Measurements from ENCODE around the gene MAPKBP1. TPM values are rescaled to one million over a fixed set of nuclear protein-coding genes. Genes with fewer than 3 reads are reported as not detected.

Gene MAPKBP1
- total RNA-seq, 3 donors from 2014 or later = 11.5 to 29.3 (median 24.3) TPM

DNA sequence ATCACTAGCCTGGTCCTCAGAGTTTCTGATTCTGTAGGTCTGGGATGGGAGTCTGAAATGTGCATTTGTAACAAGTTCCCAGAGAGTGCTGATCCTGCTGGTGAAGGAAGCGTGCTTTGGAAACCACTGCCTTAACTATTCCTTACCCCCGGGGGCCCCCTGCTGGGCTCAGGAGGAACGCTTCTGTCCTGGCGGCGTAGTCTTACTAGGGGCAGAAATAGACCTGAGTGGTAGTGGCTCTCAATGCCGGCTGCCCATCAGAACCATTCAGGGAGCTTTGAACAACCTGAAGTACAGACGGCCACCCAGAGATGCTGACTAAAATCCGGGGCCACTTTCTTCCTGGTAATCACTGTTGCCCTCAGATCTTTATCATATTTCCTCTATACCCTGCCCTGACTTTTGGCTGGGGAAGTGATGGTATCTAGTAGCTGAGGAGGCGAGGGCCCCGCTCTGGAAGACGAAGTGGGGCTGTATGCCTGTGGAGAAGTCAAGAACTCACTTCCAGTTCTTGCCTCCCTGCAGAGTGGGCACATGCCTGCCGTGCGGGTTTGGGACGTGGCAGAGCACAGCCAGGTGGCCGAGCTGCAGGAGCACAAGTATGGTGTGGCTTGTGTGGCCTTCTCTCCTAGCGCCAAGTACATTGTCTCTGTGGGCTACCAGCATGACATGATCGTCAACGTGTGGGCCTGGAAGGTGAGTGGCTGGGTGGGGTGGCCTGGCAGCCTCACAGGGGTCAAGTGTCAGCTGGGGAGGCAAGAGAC lies 37.3 kb downstream of the MAPKBP1 start:
- Histone ChIP-seq H3K36me3 (peaks cover 12% of the 10 kb centered on the region), H3K27me3 (no peaks in the 10 kb centered on the region), H3K4me3 (no peak overlapping the region), H3K4me1 (no peaks in the 10 kb centered on the region), H3K27ac (no peak overlapping the region), H3K9me3 (no peaks in the 10 kb centered on the region)
- DNase-seq (ENCODE audit: low spot score in 2 of 2) = peak; percentile 75 to 84
- TF ChIP-seq, protein P1, sequence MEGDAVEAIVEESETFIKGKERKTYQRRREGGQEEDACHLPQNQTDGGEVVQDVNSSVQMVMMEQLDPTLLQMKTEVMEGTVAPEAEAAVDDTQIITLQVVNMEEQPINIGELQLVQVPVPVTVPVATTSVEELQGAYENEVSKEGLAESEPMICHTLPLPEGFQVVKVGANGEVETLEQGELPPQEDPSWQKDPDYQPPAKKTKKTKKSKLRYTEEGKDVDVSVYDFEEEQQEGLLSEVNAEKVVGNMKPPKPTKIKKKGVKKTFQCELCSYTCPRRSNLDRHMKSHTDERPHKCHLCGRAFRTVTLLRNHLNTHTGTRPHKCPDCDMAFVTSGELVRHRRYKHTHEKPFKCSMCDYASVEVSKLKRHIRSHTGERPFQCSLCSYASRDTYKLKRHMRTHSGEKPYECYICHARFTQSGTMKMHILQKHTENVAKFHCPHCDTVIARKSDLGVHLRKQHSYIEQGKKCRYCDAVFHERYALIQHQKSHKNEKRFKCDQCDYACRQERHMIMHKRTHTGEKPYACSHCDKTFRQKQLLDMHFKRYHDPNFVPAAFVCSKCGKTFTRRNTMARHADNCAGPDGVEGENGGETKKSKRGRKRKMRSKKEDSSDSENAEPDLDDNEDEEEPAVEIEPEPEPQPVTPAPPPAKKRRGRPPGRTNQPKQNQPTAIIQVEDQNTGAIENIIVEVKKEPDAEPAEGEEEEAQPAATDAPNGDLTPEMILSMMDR (IDR thresholded peaks at IDR 0.05) = peak; percentile 83 to 91 (median 89)
- no peak for TF ChIP-seq POLR2A (IDR thresholded peaks at IDR 0.05)
- TF ChIP-seq POLR2AphosphoS5 (IDR thresholded peaks at IDR 0.05) = peak in 1 of 3 donors; percentile 25
- intact Hi-C loops (cut with DNase I; ENCODE audit: low total_unique reads) = no loop called here

DNA sequence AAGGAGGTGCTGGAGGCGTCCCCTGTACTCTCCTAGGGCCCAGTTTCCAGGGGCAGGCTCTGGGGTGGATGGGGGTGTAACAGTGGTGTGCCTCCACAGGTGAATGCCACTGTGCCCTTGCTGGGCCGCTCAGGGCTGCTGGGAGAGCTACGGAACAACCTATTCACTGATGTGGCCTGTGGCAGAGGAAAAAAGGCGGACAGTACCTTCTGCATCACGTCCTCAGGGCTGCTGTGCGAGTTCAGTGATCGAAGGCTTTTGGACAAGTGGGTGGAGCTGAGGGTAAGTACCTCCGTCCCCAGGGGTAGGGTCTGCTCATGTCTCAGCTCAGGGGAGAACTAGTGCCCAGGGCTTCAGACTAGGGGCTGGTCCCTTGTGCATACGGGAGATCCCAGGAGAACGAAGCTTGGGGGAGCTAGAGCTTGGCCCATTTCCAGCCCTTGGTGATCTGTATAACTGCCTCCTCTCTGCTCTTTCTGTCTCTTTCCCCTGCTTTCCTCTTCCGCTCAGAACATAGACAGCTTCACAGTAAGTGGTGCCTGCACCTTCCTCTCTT lies 38.6 kb downstream of the MAPKBP1 start:
- Histone ChIP-seq H3K27me3 (no peaks in the 10 kb centered on the region), H3K4me1 (no peaks in the 10 kb centered on the region), H3K36me3 (peaks cover 12% of the 10 kb centered on the region), H3K4me3 (no peak overlapping the region), H3K27ac (no peak overlapping the region), H3K9me3 (no peaks in the 10 kb centered on the region)
- no peak for TF ChIP-seq POLR2A (IDR thresholded peaks at IDR 0.05)
- TF ChIP-seq, protein P1 (IDR thresholded peaks at IDR 0.05) = no peak
- no peak for TF ChIP-seq POLR2AphosphoS5 (IDR thresholded peaks at IDR 0.05)
- no peak for DNase-seq (ENCODE audit: low spot score in 2 of 2)
- intact Hi-C loops (cut with DNase I; ENCODE audit: low total_unique reads) = no loop called here

DNA sequence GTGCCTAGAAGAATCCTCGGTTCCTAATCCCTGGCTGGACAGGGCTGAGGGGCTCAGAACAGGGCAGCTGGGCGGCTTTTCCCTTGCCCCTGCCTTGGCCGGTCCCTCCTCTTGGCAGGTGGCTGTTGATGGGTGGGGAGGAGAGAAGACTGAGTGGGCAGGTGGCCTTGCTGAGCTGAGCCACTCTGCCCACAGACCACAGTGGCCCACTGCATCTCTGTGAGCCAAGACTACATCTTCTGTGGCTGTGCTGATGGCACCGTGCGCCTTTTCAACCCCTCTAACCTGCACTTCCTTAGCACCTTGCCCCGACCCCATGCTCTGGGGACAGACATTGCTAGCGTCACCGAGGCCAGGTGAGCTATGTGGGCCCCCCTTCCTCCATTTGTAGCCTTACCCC lies 39.1 kb downstream of the MAPKBP1 start:
- Histone ChIP-seq H3K36me3 (peaks cover 12% of the 10 kb centered on the region), H3K9me3 (no peaks in the 10 kb centered on the region), H3K27me3 (no peaks in the 10 kb centered on the region), H3K27ac (no peak overlapping the region), H3K4me3 (no peak overlapping the region), H3K4me1 (no peaks in the 10 kb centered on the region)
- intact Hi-C loops (cut with DNase I; ENCODE audit: low total_unique reads) = no loop called here
- TF ChIP-seq, protein P1 (IDR thresholded peaks at IDR 0.05) = no peak
- no peak for TF ChIP-seq POLR2AphosphoS5 (IDR thresholded peaks at IDR 0.05)
- TF ChIP-seq POLR2A (IDR thresholded peaks at IDR 0.05) = no peak
- DNase-seq (ENCODE audit: low spot score in 2 of 2) = no peak

DNA sequence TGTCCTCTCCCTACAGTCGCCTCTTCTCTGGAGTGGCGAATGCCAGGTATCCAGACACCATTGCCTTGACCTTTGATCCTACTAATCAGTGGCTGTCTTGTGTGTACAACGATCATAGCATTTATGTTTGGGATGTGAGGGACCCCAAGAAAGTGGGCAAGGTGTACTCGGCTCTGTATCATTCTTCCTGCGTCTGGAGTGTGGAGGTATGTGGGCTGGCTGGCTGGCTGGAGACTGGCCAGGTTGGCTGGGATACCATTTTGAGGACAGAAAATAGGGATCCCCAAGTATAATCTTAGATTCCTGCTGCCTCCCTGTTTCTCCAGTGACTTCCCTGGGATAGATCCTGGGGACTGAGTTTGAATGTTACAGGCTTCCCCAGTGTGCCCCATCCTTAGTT lies 40.2 kb downstream of the MAPKBP1 start:
- Histone ChIP-seq H3K27me3 (no peaks in the 10 kb centered on the region), H3K4me1 (no peaks in the 10 kb centered on the region), H3K27ac (no peak overlapping the region), H3K4me3 (no peak overlapping the region), H3K9me3 (no peaks in the 10 kb centered on the region), H3K36me3 (peaks cover 12% of the 10 kb centered on the region)
- no peak for DNase-seq (ENCODE audit: low spot score in 2 of 2)
- intact Hi-C loops (cut with DNase I; ENCODE audit: low total_unique reads) = no loop called here
- no peak for TF ChIP-seq POLR2AphosphoS5 (IDR thresholded peaks at IDR 0.05)
- TF ChIP-seq POLR2A (IDR thresholded peaks at IDR 0.05) = no peak
- TF ChIP-seq, protein P1 (IDR thresholded peaks at IDR 0.05) = no peak

DNA sequence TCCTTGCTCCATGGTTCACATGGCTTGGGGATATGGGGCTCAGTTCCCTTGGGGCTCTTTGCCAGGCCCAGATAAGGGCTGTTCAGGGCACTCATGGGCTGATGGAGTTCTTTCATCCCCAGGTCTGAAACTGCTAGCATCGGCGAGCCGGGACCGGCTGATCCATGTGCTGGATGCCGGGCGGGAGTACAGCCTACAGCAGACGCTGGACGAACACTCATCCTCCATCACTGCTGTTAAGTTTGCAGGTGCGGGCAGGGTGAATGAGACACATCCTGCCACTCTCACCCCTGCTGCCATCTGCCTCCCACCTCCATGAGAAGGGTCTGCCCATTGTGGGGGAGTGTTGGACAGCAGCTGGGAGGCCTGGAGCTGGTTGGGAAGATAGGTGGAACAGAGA lies 42.5 kb downstream of the MAPKBP1 start:
- Histone ChIP-seq H3K4me3 (no peak overlapping the region), H3K9me3 (no peaks in the 10 kb centered on the region), H3K4me1 (no peaks in the 10 kb centered on the region), H3K27me3 (no peaks in the 10 kb centered on the region), H3K36me3 (peaks cover 12% of the 10 kb centered on the region), H3K27ac (no peak overlapping the region)
- TF ChIP-seq POLR2AphosphoS5 (IDR thresholded peaks at IDR 0.05) = no peak
- TF ChIP-seq, protein P1 (IDR thresholded peaks at IDR 0.05) = no peak
- no peak for TF ChIP-seq POLR2A (IDR thresholded peaks at IDR 0.05)
- DNase-seq (ENCODE audit: low spot score in 2 of 2) = no peak
- intact Hi-C loops (cut with DNase I; ENCODE audit: low total_unique reads) = loop anchor here (5.0 kb wide), 1 partner anchor 44 kb away; the partner anchor contains the start of gene MAPKBP1
